HepG2 (cell line): ENCODE measurements around the gene TMEM143. TPM values are rescaled to one million over a fixed set of nuclear protein-coding genes. Genes with fewer than 3 reads are reported as not detected.

ENCODE experiments used
- ATAC-seq: fragments of 200-7000 bp; cut with Tn5 transposase; 3 replicates; pipeline ENCODE4 v1.9.1; 2020; ENCODE audit warnings: mild to moderate bottlenecking, moderate library complexity
- BruUV-seq: library from RNA; stranded (reverse); fragments of 400-500 nt; replicated peaks from 2 replicates; lab custom pipeline; 2021; lab: Mats Ljungman, UMichigan
- CTCF ChIA-PET: fragments of 300-600 bp; formaldehyde crosslinking; extraction: SDS; loops from one replicate; lab custom pipeline; 2021; ENCODE audit warnings: low total read pairs, inconsistent platforms, low intra/inter-chr PET ratio; lab: Yijun Ruan, JAX
- POLR2A ChIA-PET: fragments of 350-600 bp; sonication (Branson Sonifier 250); formaldehyde crosslinking; loops from one replicate; lab custom pipeline; 2020; ENCODE audit warnings: antibody characterized with exemption, inconsistent platforms; lab: Yijun Ruan, JAX
- DNase-seq: peaks from one replicate; pipeline ENCODE4 v3.0.0-alpha.2; 2015; ENCODE audit warnings: low spot score
- FAIRE-seq: peaks from 3 replicates; lab custom pipeline; 2011; peaks lifted over from hg19 to GRCh38; lab: Jason Lieb, UNC
- H2AFZ ChIP-seq: one replicate; pipeline ENCODE4 v1.6.1; 2011; ENCODE audit warnings: low read length, inconsistent platforms
- H3K27ac ChIP-seq: fragments of 300-600 bp; 3 replicates; pipeline ENCODE4 v1.8.0; 2011; ENCODE audit warnings: mixed run types, mild to moderate bottlenecking, mixed read lengths, low read length, inconsistent platforms; ENCODE audit not compliant: insufficient read depth; ENCODE audit errors: extremely low read length
- H3K27me3 ChIP-seq, 2 experiments: fragments of 200-600 bp in 1 of 2; 2 replicates in 1 of 2; 3 replicates in 1 of 2; pipeline versions ENCODE4 v1.6.0 to v1.8.0; 2011; ENCODE audit warnings: low read length in 2 of 2, mild to moderate bottlenecking in 2 of 2, moderate library complexity in 2 of 2, inconsistent platforms in 1 of 2; ENCODE audit not compliant: insufficient read depth in 2 of 2, control insufficient read depth in 1 of 2
- H3K36me3 ChIP-seq, 2 experiments: fragments of 200-600 bp in 1 of 2; replicated peaks in 1 of 2; 2 replicates in 1 of 2; 3 replicates in 1 of 2; pipeline versions ENCODE4 v1.5.1 to v1.8.0; 2011; ENCODE audit warnings: low read length in 2 of 2, inconsistent platforms in 1 of 2; ENCODE audit not compliant: insufficient read depth in 2 of 2, control insufficient read depth in 1 of 2
- H3K4me1 ChIP-seq: 2 replicates; pipeline ENCODE4 v1.5.1; 2012; ENCODE audit warnings: low read length, inconsistent platforms; ENCODE audit not compliant: insufficient read depth
- H3K4me2 ChIP-seq: 2 replicates; pipeline ENCODE4 v1.6.0; 2011; ENCODE audit warnings: low read depth, low read length, inconsistent platforms
- H3K4me3 ChIP-seq, 3 experiments: fragments of 200-600 bp in 1 of 3; sonication (generic), shearing (Covaris generic) in 1 of 3; replicated peaks in 1 of 3; 2 replicates each; pipeline ENCODE4 v1.5.1; 2011 to 2016; ENCODE audit warnings: low read length in 3 of 3, inconsistent platforms in 2 of 3, low read depth in 2 of 3, mild to moderate bottlenecking in 2 of 3, control low read depth in 1 of 3, mixed read lengths in 1 of 3; ENCODE audit not compliant: insufficient read depth in 1 of 3
- H3K79me2 ChIP-seq: one replicate; pipeline ENCODE4 v1.6.1; 2011; ENCODE audit warnings: low read length, inconsistent platforms; ENCODE audit not compliant: insufficient read depth
- H3K9ac ChIP-seq: 2 replicates; pipeline ENCODE4 v1.6.0; 2011; ENCODE audit warnings: mild to moderate bottlenecking, low read depth, low read length, inconsistent platforms; ENCODE audit not compliant: insufficient read depth
- H3K9me3 ChIP-seq: 2 replicates; pipeline ENCODE4 v1.5.1; 2012; ENCODE audit warnings: mild to moderate bottlenecking, low read length
- H4K20me1 ChIP-seq: 2 replicates; pipeline ENCODE4 v1.6.0; 2011; ENCODE audit warnings: inconsistent platforms, mild to moderate bottlenecking, low read length, moderate library complexity; ENCODE audit not compliant: insufficient read depth
- ADNP ChIP-seq: sonication (generic); formaldehyde crosslinking; IDR thresholded peaks from 2 replicates; pipeline ENCODE4 v1.4.0; 2020; ENCODE audit warnings: missing genetic modification reagents
- DRAP1 ChIP-seq: IDR thresholded peaks from 2 replicates; pipeline ENCODE4 v1.6.1; 2016; ENCODE audit warnings: missing genetic modification reagents, missing compliant biosample characterization
- HNF1A ChIP-seq, 2 experiments: sonication (generic) in 1 of 2; formaldehyde crosslinking in 1 of 2; IDR thresholded peaks; 2 replicates each; pipeline versions ENCODE4 v1.4.0 to v1.6.1; 2016 to 2020; ENCODE audit warnings: borderline replicate concordance in 1 of 2, low read depth in 1 of 2, mild to moderate bottlenecking in 1 of 2, missing genetic modification reagents in 1 of 2
- JUN ChIP-seq: sonication (generic); formaldehyde crosslinking; IDR thresholded peaks from 2 replicates; pipeline ENCODE4 v1.4.0; 2020; ENCODE audit warnings: mild to moderate bottlenecking, missing genetic modification reagents
- JUND ChIP-seq: sonication (generic); formaldehyde crosslinking; IDR thresholded peaks from 2 replicates; pipeline ENCODE4 v1.8.0; 2022; ENCODE audit warnings: mild to moderate bottlenecking, missing genetic modification reagents
- MAZ ChIP-seq, 2 experiments: sonication (generic) in 1 of 2; formaldehyde crosslinking in 1 of 2; IDR thresholded peaks; 2 replicates each; pipeline versions ENCODE4 v1.5.0 to v1.6.1; 2012 to 2020; ENCODE audit warnings: low read depth in 2 of 2, mild to moderate bottlenecking in 2 of 2, borderline replicate concordance in 1 of 2, improper control_type of control experiment in 1 of 2, low read length in 1 of 2, missing genetic modification reagents in 1 of 2, moderate library complexity in 1 of 2
- NCOA2 ChIP-seq: sonication (generic); formaldehyde crosslinking; IDR thresholded peaks from 2 replicates; pipeline ENCODE4 v1.8.0; 2022; ENCODE audit warnings: inconsistent platforms
- NCOA5 ChIP-seq: sonication (generic); formaldehyde crosslinking; IDR thresholded peaks from 2 replicates; pipeline ENCODE4 v1.4.0; 2020; ENCODE audit warnings: missing genetic modification reagents
- PBX3 ChIP-seq: sonication (generic); formaldehyde crosslinking; IDR thresholded peaks from 2 replicates; pipeline ENCODE4 v1.8.1; 2023; ENCODE audit warnings: missing genetic modification reagents, inconsistent platforms, borderline replicate concordance
- POLR2AphosphoS2 ChIP-seq: IDR thresholded peaks from 2 replicates; pipeline ENCODE4 v1.6.1; 2011; ENCODE audit warnings: low read depth, low read length, improper control_type of control experiment
- POLR2G ChIP-seq: fragments of 200-400 bp; formaldehyde crosslinking; IDR thresholded peaks from 2 replicates; pipeline ENCODE4 v1.6.1; 2018; ENCODE audit warnings: mild to moderate bottlenecking, low read depth, low read length, moderate library complexity
- REPIN1 ChIP-seq: sonication (generic); formaldehyde crosslinking; IDR thresholded peaks from 2 replicates; pipeline ENCODE4 v1.8.0; 2022; ENCODE audit warnings: missing genetic modification reagents, low read depth, mild to moderate bottlenecking, borderline replicate concordance
- SETDB1 ChIP-seq: sonication (generic); formaldehyde crosslinking; IDR thresholded peaks from 2 replicates; pipeline ENCODE4 v1.5.1; 2020; ENCODE audit warnings: missing genetic modification reagents, mild to moderate bottlenecking, borderline replicate concordance
- TEAD2 ChIP-seq: sonication (generic); formaldehyde crosslinking; IDR thresholded peaks from 2 replicates; pipeline ENCODE4 v1.9.0; 2021; ENCODE audit warnings: missing genetic modification reagents
- TFDP2 ChIP-seq: sonication (generic); formaldehyde crosslinking; IDR thresholded peaks from 2 replicates; pipeline ENCODE4 v1.4.0; 2020; ENCODE audit warnings: missing genetic modification reagents
- U2AF1 ChIP-seq: fragments of 200-400 bp; formaldehyde crosslinking; optimal IDR thresholded peaks from 2 replicates; pipeline ENCODE3; 2017; ENCODE audit warnings: mild to moderate bottlenecking, low read depth, low read length
- ZNF143 ChIP-seq: sonication (generic); formaldehyde crosslinking; IDR thresholded peaks from 2 replicates; pipeline ENCODE4 v1.4.0; 2020; ENCODE audit warnings: missing genetic modification reagents
- ZNF274 ChIP-seq: sonication (generic); formaldehyde crosslinking; IDR thresholded peaks from 2 replicates; pipeline ENCODE4 v1.5.1; 2020; ENCODE audit warnings: mild to moderate bottlenecking, missing genetic modification reagents
- ZNF451 ChIP-seq: sonication (generic); formaldehyde crosslinking; IDR thresholded peaks from 2 replicates; pipeline ENCODE4 v1.5.0; 2020; ENCODE audit warnings: mild to moderate bottlenecking, missing genetic modification reagents
- WGBS: methylation state at CpG from one replicate; pipeline ENCODE4 v1.1.6; 2017; ENCODE audit warnings: low lambda C conversion rate; 5-methylcytosine and 5-hydroxymethylcytosine counted together
- in situ Hi-C: cut with HindIII; loops from 2 replicates; pipeline ENCODE4 v1.10.0; 2017; ENCODE audit warnings: low pct_unique_long_range_greater_than_20kb; ENCODE audit not compliant: extremely low pct_ligation_motif_present
- intact Hi-C: fragments of 100-400 bp; cut with micrococcal nuclease; formaldehyde crosslinking; loops from one replicate; pipeline ENCODE4 v1.10.0; 2022; ENCODE audit not compliant: unreplicated experiment
- polyA plus RNA-seq, 8 experiments: library from polyadenylated mRNA; depleted of rRNA in 3 of 8; stranded (reverse) in 7 of 8; unstranded in 1 of 8; fragments of >200 nt; fragmentation: Illumina TruSeq in 4 of 8; extraction: Trizol in 4 of 8; gene quantifications; 2 replicates each; pipeline versions ENCODE4 v1.2.1 to v1.2.3, GENCODE V29; 2011 to 2016; ENCODE audit warnings: low read depth in 4 of 8, missing spikeins in 1 of 8, mixed read lengths in 1 of 8; ENCODE audit not compliant: insufficient read depth in 1 of 8
- total RNA-seq, 5 experiments: library from RNA; depleted of rRNA; stranded (reverse); fragments of >200 nt; fragmentation: Illumina TruSeq; extraction: Trizol; gene quantifications; 2 replicates each; pipeline ENCODE4 v1.2.3, GENCODE V29; 2016; ENCODE audit warnings: low read depth in 1 of 5

The TMEM143 gene
- total and polyA plus RNA-seq, 2 of the 13 experiments (the other 11 are each of a cell fraction or from before 2014, with no cell fraction given) = 7.7 to 11.3 TPM

GRCh38 chr19:48382286-48382685, 18.5 kb upstream of the TMEM143 start:
- no peak for FAIRE-seq
- Histone ChIP-seq H3K4me1 (no peaks in the 10 kb centered on the region), H3K27ac (no peak overlapping the region), H3K4me2 (no peak overlapping the region), H4K20me1 (no peaks in the 10 kb centered on the region), H3K27me3 (no peaks in the 10 kb centered on the region), H3K4me3 (no peak overlapping the region), H2AFZ (no peak overlapping the region), H3K79me2 (no peaks in the 10 kb centered on the region), H3K36me3 (peaks cover 23 to 34% of the 10 kb centered on the region in 2 experiments), H3K9ac (no peak overlapping the region), H3K9me3 (no peaks in the 10 kb centered on the region)
- no TSS peak for BruUV-seq
- intact Hi-C loops = no loop called here
- no peak for ATAC-seq
- ChIA-PET CTCF (interaction anchor here (0.9 kb wide), 1 partner anchor 31 kb away, joined by 3 read pairs; no protein-coding TSS in a partner anchor), POLR2A (no interaction called here)
- in situ Hi-C loops = no loop called here
- WGBS = 100% methylated on average over 8 of the region's 8 CpGs
- DNase-seq = no peak
- TF ChIP-seq HNF1A (IDR thresholded peaks at IDR 0.05; ENCODE audit: low read depth) (no peak), HNF1A (CRISPR knock-in tag; IDR thresholded peaks at IDR 0.05; ENCODE audit: borderline replicate concordance) (no peak), JUND (CRISPR knock-in tag) (no peak), JUN (CRISPR knock-in tag) (no peak), PBX3 (CRISPR knock-in tag) (no peak), REPIN1 (CRISPR knock-in tag) (no peak), MAZ (IDR thresholded peaks at IDR 0.05; ENCODE audit: borderline replicate concordance, low read depth, low read length) (no peak), MAZ (CRISPR knock-in tag; IDR thresholded peaks at IDR 0.05; ENCODE audit: low read depth) (no peak), POLR2G (no peak), TEAD2 (CRISPR knock-in tag) (no peak), SETDB1 (CRISPR knock-in tag) (no peak), U2AF1 (no peak), POLR2AphosphoS2 (no peak), NCOA5 (CRISPR knock-in tag) (no peak), ZNF274 (CRISPR knock-in tag) (no peak), ZNF143 (CRISPR knock-in tag) (no peak), ADNP (CRISPR knock-in tag) (no peak), DRAP1 (CRISPR knock-in tag) (no peak), NCOA2 (CRISPR knock-in tag) (no peak), ZNF451 (CRISPR knock-in tag) (no peak), TFDP2 (CRISPR knock-in tag) (no peak)
